NCI-H1436 treated with DMSO at 0.1 percent for 48 hours (cell line): ENCODE data around the gene BRD1.
"Not testable (repeated sequence)": the region's sequence is repeated elsewhere in the genome, so short reads cannot be mapped to it uniquely, and the experiment has no call there.

ENCODE experiments used
- DNase-seq: peaks from one replicate; lab custom pipeline; 2025; lab: John Stamatoyannopoulos, UW

The BRD1 gene

GRCh38 chr22:49825944-49826602 lies 1.6 kb downstream of the BRD1 start:
- no peak for DNase-seq

DNA sequence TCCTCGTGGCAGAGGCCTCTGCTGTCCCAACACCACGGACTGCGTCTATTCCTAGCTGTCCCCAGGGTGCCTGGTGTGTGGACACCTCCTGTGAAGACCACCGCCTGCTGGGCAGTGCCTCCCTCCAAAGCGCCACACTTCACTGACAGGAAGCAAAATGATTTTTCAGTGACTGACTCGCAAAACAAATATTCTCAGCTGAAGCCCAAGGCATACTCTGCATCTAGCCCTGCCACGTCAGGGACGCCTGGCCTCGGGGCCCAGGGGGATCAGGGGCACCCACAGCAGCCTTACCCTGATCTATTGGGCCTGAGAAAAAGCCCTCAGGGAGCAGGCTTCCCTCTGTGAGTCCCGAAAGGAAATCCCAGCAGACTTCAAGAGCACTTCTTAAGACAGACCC lies 2.2 kb downstream of the BRD1 start:
- no peak for DNase-seq

DNA sequence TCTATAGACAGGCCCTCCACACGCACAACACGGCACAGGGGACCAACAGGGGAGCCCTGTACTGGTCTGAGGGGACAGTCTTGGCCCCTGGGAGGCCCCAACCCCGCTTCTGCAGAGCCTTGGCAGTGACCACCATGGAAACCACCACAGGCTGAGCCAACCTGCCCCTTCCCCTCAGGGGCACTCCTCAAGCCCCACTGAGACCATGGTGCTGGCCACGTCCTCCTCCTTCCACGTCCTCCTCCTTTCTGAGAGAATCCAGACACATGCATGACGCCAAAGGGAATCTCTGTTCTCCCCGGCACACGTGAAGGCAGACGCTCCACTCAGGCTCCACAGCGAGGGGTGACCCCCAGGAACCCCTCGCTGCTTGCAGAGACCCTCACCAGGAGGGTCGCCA lies 2.7 kb downstream of the BRD1 start:
- DNase-seq: no peak

GRCh38 chr22:49824185-49824925 lies 3.3 kb downstream of the BRD1 start:
- no peak for DNase-seq

DNA sequence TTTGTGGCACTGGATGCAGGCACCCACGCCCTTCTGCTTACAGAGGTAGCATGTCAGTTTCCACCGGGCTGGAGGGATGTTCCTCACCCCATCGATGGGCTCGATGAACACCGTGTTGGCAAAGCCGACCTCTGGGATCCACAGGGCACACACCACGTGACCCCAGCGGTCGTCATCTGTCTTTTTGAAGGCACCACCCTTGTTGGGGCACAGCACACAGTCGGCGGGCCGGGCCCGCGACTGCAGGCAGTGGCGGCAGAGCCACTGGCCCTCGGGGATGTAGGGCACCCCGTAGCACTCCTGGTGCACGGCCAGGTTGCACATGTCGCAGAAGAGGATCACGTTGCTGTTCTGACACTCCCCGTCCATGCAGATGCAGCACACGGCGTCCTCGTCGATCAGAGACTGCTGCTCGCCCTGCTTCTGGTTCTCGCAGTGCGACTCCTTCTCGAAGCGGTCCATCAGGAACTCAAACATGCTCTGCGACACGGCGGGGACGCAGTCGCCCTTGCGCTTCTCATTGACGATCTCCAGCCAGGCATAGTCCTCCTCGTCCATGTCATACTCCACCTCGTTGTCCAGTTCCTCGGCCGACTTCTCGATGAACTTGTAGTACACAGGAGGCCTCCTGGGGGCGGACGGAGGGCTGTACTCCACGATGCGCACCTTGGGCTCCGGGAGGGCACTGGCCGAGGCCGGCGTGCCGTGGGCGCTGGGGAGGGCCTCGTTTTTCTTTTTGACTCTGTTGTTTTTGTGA lies 4.2 kb downstream of the BRD1 start:
- DNase-seq: no peak

GRCh38 chr22:49821741-49822140 lies 5.9 kb downstream of the BRD1 start:
- not testable (repeated sequence) for DNase-seq

GRCh38 chr22:49820984-49821383 lies 6.7 kb downstream of the BRD1 start:
- no peak for DNase-seq

- DNase-seq: no peak
Observed at GRCh38 chr22:49817359-49817758, 10.3 kb downstream of the BRD1 start.

- DNase-seq: no peak
Observed at GRCh38 chr22:49815641-49816091, 12.0 kb downstream of the BRD1 start.

DNA sequence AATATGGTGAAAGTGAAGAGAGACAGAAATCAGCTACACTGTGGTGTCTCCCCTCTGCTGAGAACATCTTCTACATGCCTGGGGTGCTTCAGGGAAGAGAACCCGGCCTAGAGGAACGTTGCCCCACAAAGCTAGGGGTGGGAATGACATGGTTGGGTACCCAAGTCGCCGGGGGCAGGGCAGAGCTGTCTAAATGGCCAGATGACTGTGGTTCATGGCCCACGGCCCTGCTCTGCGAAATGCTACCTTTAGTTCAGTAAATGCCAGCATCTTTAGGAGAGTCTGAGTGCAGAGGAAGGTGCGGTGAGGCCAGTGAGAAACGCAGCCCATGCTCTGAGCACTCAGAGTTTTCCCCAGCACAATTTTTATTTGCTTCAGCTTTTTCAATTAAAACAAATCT lies 12.8 kb downstream of the BRD1 start:
- DNase-seq: no peak

DNA sequence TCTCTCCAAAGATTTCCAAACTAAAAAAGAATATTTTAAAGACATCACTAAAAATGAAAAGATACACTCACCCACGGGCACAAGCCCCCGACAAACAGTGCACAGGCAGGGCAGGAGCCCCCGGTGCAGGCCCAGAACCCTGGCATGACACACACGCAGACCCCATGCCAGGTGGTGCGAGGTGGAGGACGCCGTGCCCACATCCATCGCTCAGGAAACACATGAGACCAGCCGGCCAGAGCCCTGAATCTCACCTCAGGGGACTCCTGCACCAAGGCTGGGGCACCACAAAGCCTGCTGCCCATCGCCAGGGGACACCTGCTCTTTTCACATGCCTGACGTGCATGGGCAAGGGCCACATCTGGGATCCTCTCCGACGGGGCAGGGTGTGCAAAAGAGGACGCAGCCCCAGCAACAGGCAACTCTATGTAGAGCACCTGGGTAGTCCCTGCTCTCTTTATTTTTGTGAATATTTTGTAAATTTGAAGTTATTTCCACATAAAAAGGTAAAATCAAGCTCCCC lies 13.4 kb downstream of the BRD1 start:
- no peak for DNase-seq

DNA sequence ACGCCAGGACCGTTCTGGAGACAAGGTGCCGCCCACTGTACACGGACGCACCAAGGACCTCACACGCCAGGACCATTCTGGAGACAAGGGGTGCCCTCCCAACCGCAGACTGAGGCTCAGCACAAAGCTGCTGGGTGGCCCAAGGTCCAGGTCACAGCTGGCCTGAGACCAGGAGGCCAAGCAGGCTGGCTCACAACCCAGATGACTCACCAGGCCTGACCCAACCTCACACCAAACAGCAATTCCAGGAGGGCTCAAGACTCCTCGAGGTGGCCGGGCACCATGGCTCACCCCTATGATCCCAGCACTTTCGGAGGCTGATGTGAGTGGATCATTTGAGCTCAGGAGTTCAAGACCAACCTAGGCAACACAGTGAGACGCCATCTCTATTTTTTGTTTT lies 14.8 kb downstream of the BRD1 start:
- no peak for DNase-seq

- DNase-seq: no peak
Observed at GRCh38 chr22:49811020-49811791, 16.5 kb downstream of the BRD1 start.

GRCh38 chr22:49810363-49811019 lies 17.2 kb downstream of the BRD1 start:
- no peak for DNase-seq

DNA sequence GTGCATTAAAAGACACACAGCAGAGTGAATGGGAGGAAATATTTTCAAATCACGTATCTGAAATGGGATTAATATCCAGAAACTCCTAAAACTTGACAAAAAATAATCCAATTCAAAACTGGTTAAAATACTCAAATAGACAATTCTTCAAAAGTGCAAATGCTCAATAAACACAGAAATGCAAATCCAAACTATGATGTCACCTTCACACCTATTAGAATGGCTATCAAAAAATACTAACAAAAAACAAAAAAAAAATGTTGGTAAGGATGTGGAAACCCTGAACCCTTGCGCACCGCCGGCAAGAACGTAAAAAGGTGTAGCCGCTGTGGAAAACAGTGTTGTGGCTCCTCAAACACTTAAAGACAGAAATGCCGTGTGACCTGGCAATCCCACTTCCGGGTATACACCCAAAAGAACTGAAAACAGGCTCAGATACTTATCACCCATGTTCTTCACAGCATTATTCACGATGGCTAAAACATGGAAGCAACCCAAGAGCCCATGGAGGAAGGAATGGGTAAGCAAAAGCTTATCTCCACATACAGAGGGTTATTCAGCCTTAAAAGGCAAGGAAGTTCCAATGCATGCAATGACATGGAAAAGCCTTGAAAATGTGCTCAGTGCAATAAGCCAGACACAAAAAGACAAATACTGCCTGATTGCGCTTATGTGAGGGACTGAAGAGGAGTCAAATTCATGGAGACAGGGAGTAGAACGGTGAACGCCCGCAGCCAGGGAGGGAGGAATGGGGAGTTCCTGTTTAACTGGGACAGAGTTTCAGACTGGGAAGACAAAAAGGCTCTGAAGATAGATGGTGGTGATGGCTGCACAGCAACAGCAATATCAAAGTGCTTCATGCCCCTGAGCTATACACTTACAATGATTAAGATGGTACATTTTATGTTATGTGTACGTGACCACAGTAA lies 19.6 kb downstream of the BRD1 start:
- no peak for DNase-seq

- DNase-seq: no peak
Observed at GRCh38 chr22:49807129-49807528, 20.5 kb downstream of the BRD1 start.

DNA sequence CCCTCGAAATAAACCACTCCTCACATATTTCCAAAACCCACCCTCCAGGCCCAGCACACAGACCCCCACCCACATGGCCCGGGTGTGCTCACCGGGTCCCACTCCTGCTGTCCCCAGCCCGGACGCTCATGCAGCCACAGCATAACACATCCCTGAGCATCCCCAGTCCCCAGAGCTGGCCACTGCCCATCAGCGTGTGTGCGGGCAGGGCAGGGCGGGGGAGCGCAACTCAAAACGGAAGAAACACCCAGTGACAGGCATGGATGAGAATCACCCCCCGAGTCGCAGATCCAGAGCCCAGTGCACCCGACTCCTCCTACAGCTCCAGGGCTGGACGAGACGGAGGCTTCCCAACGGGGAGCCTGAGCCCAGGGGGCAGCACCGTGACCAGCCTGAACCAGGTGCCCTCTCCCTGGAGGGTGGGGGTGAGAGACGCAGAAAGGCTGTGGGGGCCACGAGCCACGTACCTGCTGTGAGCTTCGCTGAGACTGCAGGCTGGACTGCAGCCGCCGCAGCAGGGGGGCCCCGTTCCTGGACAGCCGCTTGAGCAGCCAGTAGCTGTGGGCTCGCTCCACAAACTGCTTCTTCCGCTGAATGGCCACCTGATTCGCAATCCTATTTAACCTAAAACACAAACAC lies 23.8 kb downstream of the BRD1 start:
- no peak for DNase-seq

- DNase-seq: no peak
Observed at GRCh38 chr22:49803134-49803533, 24.5 kb downstream of the BRD1 start.

GRCh38 chr22:49801391-49802060 lies 26.1 kb downstream of the BRD1 start:
- DNase-seq: no peak
